ENCODE measurements around the gene ZMIZ2. TPM values are rescaled to one million over a fixed set of nuclear protein-coding genes. Genes with fewer than 3 reads are reported as not detected.
"Not testable (repeated sequence)": the region's sequence is repeated elsewhere in the genome, so short reads cannot be mapped to it uniquely, and the experiment has no call there.

Gene ZMIZ2
- total RNA-seq, 1 experiment from 2014 or later = 69.0 TPM

- POLR2A ChIA-PET = no interaction called here
Measured at GRCh38 chr7:44802418-44803025, 53.9 kb downstream of the ZMIZ2 start.

GRCh38 chr7:44803828-44804519 is 55.3 kb downstream of the ZMIZ2 start:
- intact Hi-C loops (cut with micrococcal nuclease; ENCODE audit: unreplicated experiment); H3K9me3 ChIP-seq; H3K9me3 Mint-ChIP-seq (ENCODE audit: unreplicated experiment); H3K27me3 Mint-ChIP-seq (ENCODE audit: insufficient read depth, unreplicated experiment); BruUV-seq (replicated peaks); H3K27ac Mint-ChIP-seq (ENCODE audit: unreplicated experiment); H3K4me3 ChIP-seq (ENCODE audit: low read depth, low read length); H3K27me3 ChIP-seq (replicated peaks; ENCODE audit: control insufficient read depth, insufficient read depth, low read length); H3K4me1 Mint-ChIP-seq (ENCODE audit: low read depth, unreplicated experiment); H3K4me1 ChIP-seq; H3K4me3 Mint-ChIP-seq (ENCODE audit: unreplicated experiment); CTCF ChIA-PET; DNase-seq: not testable (repeated sequence)
- peaks cover 73% of the 10 kb centered on the region for H3K36me3 Mint-ChIP-seq (ENCODE audit: insufficient read depth, unreplicated experiment)
- peaks cover 12% of the 10 kb centered on the region for H3K36me3 ChIP-seq (ENCODE audit: control insufficient read depth, insufficient read depth, low read length)
- POLR2A ChIA-PET = interaction anchor here (0.7 to 1.0 kb wide), 2 partner anchors 44 to 95 kb away, joined by 3 read pairs; partner anchors contain the start of gene H2AZ2

More at GRCh38 chr7:44802418-44803025, 53.9 kb downstream of the ZMIZ2 start:
- no peak overlapping the region for H3K4me3 ChIP-seq (ENCODE audit: low read depth, low read length)
- 0 out of 2 replicates have a peak, but pooled peaks cover 3% of the 10 kb centered on the region for H3K4me1 ChIP-seq
- TF ChIP-seq CTCF (IDR thresholded peaks at IDR 0.05; ENCODE audit: insufficient read depth in 1 of 2, low read depth in 1 of 2, low read length in 1 of 2, severe bottlenecking in 1 of 2, unreplicated experiment in 1 of 2) = no peak
- BruUV-seq (replicated peaks) = no TSS peak
- peaks cover 88% of the 10 kb centered on the region for H3K36me3 Mint-ChIP-seq (ENCODE audit: insufficient read depth, unreplicated experiment)
- no peak for DNase-seq
- no peaks in the 10 kb centered on the region for H3K27me3 ChIP-seq (replicated peaks; ENCODE audit: control insufficient read depth, insufficient read depth, low read length)
- CTCF ChIA-PET = no interaction called here
- H3K9me3 ChIP-seq = no peaks in the 10 kb centered on the region
- intact Hi-C loops (cut with micrococcal nuclease; ENCODE audit: unreplicated experiment) = no loop called here
- H3K9me3 Mint-ChIP-seq (ENCODE audit: unreplicated experiment) = no peaks in the 10 kb centered on the region
- no peaks in the 10 kb centered on the region for H3K27me3 Mint-ChIP-seq (ENCODE audit: insufficient read depth, unreplicated experiment)
- no peaks in the 10 kb centered on the region for H3K4me1 Mint-ChIP-seq (ENCODE audit: low read depth, unreplicated experiment)
- H3K36me3 ChIP-seq (ENCODE audit: control insufficient read depth, insufficient read depth, low read length) = peaks cover 12% of the 10 kb centered on the region
- H3K4me3 Mint-ChIP-seq (ENCODE audit: unreplicated experiment) = no peak overlapping the region
- H3K27ac Mint-ChIP-seq (ENCODE audit: unreplicated experiment) = peak overlapping the region; percentile 35

GRCh38 chr7:44805950-44806349 is 57.3 kb downstream of the ZMIZ2 start:
- Mint-ChIP-seq H3K36me3 (ENCODE audit: insufficient read depth, unreplicated experiment) (peaks cover 53% of the 10 kb centered on the region), H3K27me3 (ENCODE audit: insufficient read depth, unreplicated experiment) (no peaks in the 10 kb centered on the region), H3K4me1 (ENCODE audit: low read depth, unreplicated experiment) (no peaks in the 10 kb centered on the region), H3K27ac (ENCODE audit: unreplicated experiment) (no peak overlapping the region), H3K4me3 (ENCODE audit: unreplicated experiment) (no peak overlapping the region), H3K9me3 (ENCODE audit: unreplicated experiment) (no peaks in the 10 kb centered on the region)
- CTCF ChIA-PET = interaction anchor here (0.6 kb wide), 1 partner anchor 166 kb away, joined by 3 read pairs; no protein-coding TSS in a partner anchor
- no peak for DNase-seq
- Histone ChIP-seq H3K4me1 (no peaks in the 10 kb centered on the region), H3K9me3 (no peaks in the 10 kb centered on the region), H3K36me3 (ENCODE audit: control insufficient read depth, insufficient read depth, low read length) (peaks cover 9% of the 10 kb centered on the region), H3K4me3 (ENCODE audit: low read depth, low read length) (no peak overlapping the region), H3K27me3 (replicated peaks; ENCODE audit: control insufficient read depth, insufficient read depth, low read length) (no peaks in the 10 kb centered on the region)
- no TSS peak for BruUV-seq (replicated peaks)
- no peak for TF ChIP-seq CTCF (IDR thresholded peaks at IDR 0.05; ENCODE audit: insufficient read depth in 1 of 2, low read depth in 1 of 2, low read length in 1 of 2, severe bottlenecking in 1 of 2, unreplicated experiment in 1 of 2)
- POLR2A ChIA-PET = interaction anchor here (0.6 to 1.0 kb wide), 3 partner anchors 32 to 129 kb away, joined by 3 to 8 read pairs (median 4); no protein-coding TSS in a partner anchor
- intact Hi-C loops (cut with micrococcal nuclease; ENCODE audit: unreplicated experiment) = no loop called here
